ENCODE data around the gene MUL1. TPM values are rescaled to one million over a fixed set of nuclear protein-coding genes. Genes with fewer than 3 reads are reported as not detected.
"Not testable (repeated sequence)": the region's sequence is repeated elsewhere in the genome, so short reads cannot be mapped to it uniquely, and the experiment has no call there.

The MUL1 gene
- total RNA-seq, 4 donors from 2014 or later: 5.8 to 42.9 (median 28.7) TPM

DNA sequence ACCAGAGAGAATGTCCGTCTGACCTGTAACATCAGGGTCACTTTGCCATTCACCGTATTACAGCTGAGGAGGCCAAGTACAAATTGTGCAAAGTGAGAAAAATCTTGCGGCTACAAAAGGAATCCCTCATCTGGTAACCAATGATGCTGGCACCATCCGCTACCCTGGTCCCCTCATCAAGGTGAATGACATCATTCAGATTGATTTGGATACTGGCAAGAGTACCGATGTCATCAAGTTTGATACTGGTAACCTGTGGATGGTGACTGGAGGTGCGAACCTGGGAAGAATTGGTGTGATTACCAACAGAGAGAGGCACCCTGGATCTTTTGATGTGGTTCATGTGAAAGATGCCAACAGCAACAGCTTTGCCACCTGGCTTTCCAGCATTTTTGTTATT, 18.3 kb upstream of the MUL1 start:
- no peak for DNase-seq
- no peaks in the 10 kb centered on the region for H3K9me3 ChIP-seq
- H3K27ac ChIP-seq: no peak overlapping the region
- no peaks in the 10 kb centered on the region for H3K36me3 ChIP-seq
- TF ChIP-seq CTCF (IDR thresholded peaks at IDR 0.05) (no peak), POLR2A (IDR thresholded peaks at IDR 0.05) (no peak)
- H3K27me3 ChIP-seq: no peaks in the 10 kb centered on the region
- no peaks in the 10 kb centered on the region for H3K4me1 ChIP-seq
- no peak overlapping the region for H3K4me3 ChIP-seq

GRCh38 chr1:20521960-20522861, 14.3 kb upstream of the MUL1 start:
- peak; percentile 73 to 95 (median 88) for TF ChIP-seq CTCF (IDR thresholded peaks at IDR 0.05)
- TF ChIP-seq POLR2A (IDR thresholded peaks at IDR 0.05): no peak
- Histone ChIP-seq H3K36me3 (no peaks in the 10 kb centered on the region), H3K9me3 (no peaks in the 10 kb centered on the region), H3K27ac (no peak overlapping the region), H3K4me3 (peak overlapping the region in 1 of 4 donors; percentile 43), H3K27me3 (no peaks in the 10 kb centered on the region), H3K4me1 (no peaks in the 10 kb centered on the region)
- peak; percentile 57 to 90 (median 68) for DNase-seq

- not testable (repeated sequence) for H3K27me3 ChIP-seq, H3K36me3 ChIP-seq, H3K4me1 ChIP-seq, DNase-seq, H3K27ac ChIP-seq, H3K9me3 ChIP-seq, H3K4me3 ChIP-seq
Observed at GRCh38 chr1:20519609-20520262, 11.8 kb upstream of the MUL1 start.

DNA sequence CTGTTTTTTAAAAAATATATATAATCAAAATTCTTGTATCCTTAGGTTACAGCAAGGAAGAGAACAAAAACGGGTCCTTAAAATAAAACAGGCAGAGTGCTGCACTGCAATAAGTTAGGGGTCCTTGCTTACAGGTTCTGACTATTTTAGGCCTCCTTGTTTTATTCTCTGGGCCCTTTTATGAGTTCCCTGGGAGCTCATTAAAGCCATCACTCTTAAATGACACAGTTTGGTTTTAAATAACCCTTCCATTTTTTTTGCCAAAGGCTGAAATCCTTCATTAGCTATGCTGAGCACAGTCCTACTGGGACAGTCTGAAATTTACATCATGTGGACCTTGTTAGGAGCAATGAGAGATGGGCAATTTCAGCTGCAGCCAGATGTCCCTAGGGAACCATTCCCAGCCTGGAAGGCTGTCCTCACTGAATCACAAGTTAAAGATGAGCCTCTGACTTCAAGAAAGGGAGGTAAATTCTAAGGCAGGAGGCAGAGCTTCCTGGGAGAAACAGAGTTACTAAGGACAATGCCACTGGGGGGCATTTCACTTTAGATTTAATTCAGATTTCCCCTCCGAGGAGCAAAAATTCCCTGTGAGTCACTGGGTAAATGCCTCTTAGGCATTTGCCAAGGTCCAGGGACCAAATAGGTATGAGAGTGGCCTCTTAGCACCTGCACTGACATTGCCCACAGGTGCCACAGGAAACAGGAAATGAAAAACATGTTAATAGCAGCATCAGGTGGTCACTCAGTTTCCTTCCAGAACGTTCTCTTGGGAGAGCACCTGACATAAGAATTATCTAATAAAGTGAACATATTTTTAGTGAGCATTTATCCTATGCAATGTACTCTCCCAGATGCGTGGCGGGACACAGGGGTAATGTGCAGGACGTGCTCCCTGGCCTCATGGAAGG, 3.8 kb upstream of the MUL1 start:
- H3K27me3 ChIP-seq: no peaks in the 10 kb centered on the region
- H3K9me3 ChIP-seq: no peaks in the 10 kb centered on the region
- peaks cover 0 to 6% (median 3%) of the 10 kb centered on the region in 4 donors for H3K4me1 ChIP-seq
- no peaks in the 10 kb centered on the region for H3K36me3 ChIP-seq
- H3K4me3 ChIP-seq: no peak overlapping the region
- H3K27ac ChIP-seq: no peak overlapping the region
- no peak for DNase-seq
- TF ChIP-seq CTCF (IDR thresholded peaks at IDR 0.05) (no peak), POLR2A (IDR thresholded peaks at IDR 0.05) (no peak)

DNA sequence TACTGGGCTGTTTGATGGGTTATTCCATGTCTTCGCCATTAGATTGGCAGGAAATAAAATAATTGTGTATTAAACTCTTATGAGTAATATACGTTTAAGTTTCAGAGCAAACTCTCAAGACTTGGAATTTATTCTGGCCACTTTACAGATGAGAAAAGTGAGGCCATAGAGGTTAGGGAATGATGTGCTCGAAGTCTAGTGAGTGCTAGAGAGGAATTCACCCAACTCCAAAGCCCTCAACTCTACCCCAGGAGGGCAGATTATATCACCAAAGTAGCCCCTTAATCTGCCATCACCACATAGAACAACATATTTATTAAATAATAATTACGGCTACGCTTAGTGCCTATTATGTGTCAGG, 440 bp upstream of the MUL1 start:
- Histone ChIP-seq H3K9me3 (no peaks in the 10 kb centered on the region), H3K36me3 (peaks cover 0 to 17% (median 0%) of the 10 kb centered on the region in 3 donors), H3K27me3 (no peaks in the 10 kb centered on the region), H3K4me3 (peak overlapping the region; percentile 77 to 97 (median 88)), H3K4me1 (peaks cover 0 to 27% (median 4%) of the 10 kb centered on the region in 4 donors), H3K27ac (peak overlapping the region; percentile 81 to 86 (median 84))
- TF ChIP-seq CTCF (IDR thresholded peaks at IDR 0.05) (no peak), POLR2A (IDR thresholded peaks at IDR 0.05) (no peak)
- no peak for DNase-seq
